ENCODE measurements around the gene L2HGDH.

L2HGDH gene

DNA sequence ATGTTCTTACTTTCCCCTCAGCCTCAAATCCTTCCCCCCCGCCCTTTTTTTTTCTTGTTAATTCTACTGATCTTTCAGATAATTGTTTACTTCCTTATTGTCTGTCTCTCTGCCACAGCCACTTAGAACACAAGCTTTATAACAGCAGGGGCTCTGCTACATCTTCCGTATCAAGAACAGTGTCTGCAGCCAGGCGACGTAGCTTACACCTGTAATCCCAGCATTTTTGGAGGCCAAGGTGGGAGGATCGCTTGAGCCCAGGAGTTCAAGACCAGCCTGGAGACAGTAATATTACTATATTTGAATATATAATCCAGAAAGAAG is 86.1 kb downstream of the L2HGDH start:
- no peak for DNase-seq

DNA sequence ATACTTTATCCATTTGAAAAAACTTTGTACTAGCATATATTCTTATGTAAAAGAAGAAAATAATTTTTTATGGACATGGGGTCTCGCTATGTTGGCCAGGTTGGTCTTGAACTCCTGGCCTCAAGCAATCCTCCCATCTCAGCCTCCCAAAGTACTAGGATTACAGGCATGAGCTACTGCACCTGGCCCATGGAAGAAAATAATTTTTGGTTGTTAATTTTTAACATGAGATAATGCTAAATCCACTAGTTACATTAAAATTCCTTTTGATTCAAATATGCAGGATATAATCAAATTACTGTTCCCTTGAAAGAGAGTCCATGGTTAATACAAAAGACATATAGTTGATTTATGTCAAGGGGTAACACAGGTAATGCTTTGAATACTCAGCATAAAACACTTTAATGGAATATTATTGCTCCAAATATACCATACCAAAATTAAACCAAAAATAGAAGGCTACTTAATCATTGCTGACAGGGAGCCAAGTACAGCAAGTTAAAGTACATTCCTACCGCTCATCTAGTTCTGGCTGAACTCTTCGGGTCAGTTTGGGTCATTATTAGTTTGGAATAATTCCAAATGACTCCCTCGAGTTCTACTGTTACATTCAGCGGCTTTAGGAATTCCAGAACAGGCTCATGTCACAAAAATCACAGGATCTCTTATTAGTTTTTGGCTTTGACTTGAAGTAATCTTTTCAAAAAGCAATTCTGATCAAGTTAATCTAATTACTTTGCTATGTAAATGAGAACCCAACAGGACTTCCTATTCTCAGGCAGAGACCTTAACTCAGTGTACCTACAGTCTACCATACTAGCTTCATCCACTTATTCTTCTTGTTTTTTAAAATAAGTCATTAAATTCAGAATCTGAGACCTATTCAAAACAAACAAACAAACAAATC is 86.7 kb downstream of the L2HGDH start:
- DNase-seq, result no peak

GRCh38 chr14:50222055-50222613 is 89.9 kb downstream of the L2HGDH start:
- no peak for DNase-seq

- DNase-seq, result no peak
These were observed 93.5 kb downstream of the L2HGDH start for GRCh38 chr14:50218501-50218900.

- DNase-seq, result no peak
These were observed 96.6 kb downstream of the L2HGDH start for GRCh38 chr14:50215416-50215815.

DNA sequence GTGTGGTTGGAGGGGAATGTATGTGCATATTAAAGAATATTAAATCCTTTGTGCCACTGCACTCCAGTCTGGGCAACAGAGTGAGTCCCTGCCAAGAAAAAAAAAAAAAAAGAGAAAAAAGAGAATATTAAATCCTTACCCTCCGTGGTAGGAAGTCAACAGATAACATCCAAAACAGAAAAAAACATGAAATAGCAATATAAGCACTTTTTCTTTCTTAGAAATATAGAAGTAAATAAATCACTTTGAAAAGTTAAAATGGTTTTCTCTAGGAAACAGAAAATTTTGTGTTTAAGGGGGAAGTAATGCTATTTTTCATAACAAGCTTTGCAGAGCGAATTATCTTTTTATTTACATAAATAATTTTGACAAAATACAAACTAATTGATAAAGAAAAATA is 98.2 kb downstream of the L2HGDH start:
- no peak for DNase-seq

GRCh38 chr14:50212726-50213125 is 99.3 kb downstream of the L2HGDH start:
- no peak for DNase-seq

- no peak for DNase-seq
These were observed 102.0 kb downstream of the L2HGDH start for GRCh38 chr14:50210074-50210473.

DNA sequence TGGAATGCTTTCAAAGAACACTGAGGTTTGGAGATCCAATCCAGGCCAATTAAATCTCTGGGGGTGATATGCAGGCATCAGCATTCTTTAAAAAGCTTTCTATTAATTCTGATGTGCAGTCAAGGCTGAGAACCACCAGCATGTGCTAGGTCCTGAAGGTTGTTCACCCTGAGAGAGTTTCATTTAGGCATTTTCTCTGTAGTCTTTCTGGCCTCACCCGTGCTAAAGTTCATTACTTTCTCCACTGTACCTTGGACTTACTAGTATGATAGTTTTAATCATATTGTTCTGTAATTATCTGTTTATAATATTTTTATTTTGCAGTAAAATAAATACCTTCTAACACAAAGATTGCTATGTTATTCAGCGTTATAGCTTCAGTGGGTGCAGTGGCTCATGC is 113.5 kb downstream of the L2HGDH start:
- DNase-seq, result no peak

DNA sequence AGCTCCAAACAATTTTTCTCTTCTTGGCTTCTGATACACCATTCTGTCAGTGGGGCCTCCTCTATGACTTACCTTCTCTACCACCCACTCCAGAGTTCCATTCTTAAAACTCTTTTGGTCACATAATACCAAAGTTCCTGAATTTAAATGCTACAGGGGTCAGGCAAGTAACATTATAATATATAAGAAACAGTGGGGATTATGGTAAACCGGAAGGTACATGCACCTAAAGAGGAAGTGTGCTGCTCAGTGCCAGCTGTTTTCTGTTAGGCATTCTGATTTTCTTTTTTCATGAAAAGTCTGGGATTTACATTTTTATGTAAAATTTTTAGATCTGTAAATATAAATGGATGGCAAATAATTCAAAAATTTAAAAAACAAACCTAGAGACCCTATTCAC is 120.5 kb downstream of the L2HGDH start:
- no peak for DNase-seq
